Smooth muscle cell (in vitro differentiated cells): ENCODE results near the gene ACO1. TPM values are rescaled to one million over a fixed set of nuclear protein-coding genes. Genes with fewer than 3 reads are reported as not detected.

Source experiments
- DNase-seq: peaks from one replicate; lab custom pipeline; 2025; ENCODE audit not compliant: unreplicated experiment; lab: John Stamatoyannopoulos, UW
- H2AFZ ChIP-seq: fragments of 200-600 bp; sonication (generic); 2 replicates; pipeline ENCODE4 v1.6.0; 2016; ENCODE audit warnings: antibody characterized with exemption, low read depth, mild to moderate bottlenecking
- H3F3A ChIP-seq: fragments of 200-600 bp; sonication (generic); 2 replicates; pipeline ENCODE4 v1.6.0; 2017; ENCODE audit warnings: antibody characterized with exemption, low read depth
- H3K27ac ChIP-seq: fragments of 200-600 bp; sonication (generic); 2 replicates; pipeline ENCODE4 v1.5.1; 2016; ENCODE audit warnings: low read depth, mild to moderate bottlenecking
- H3K27me3 ChIP-seq: fragments of 200-600 bp; sonication (generic); 2 replicates; pipeline ENCODE4 v1.6.1; 2016; ENCODE audit warnings: low read depth, mild to moderate bottlenecking
- H3K36me3 ChIP-seq: fragments of 200-600 bp; sonication (generic); 2 replicates; pipeline ENCODE4 v1.5.1; 2016; ENCODE audit warnings: low read depth
- H3K4me1 ChIP-seq: fragments of 200-600 bp; sonication (generic); 2 replicates; pipeline ENCODE4 v1.5.1; 2016; ENCODE audit warnings: low read depth
- H3K4me2 ChIP-seq: fragments of 200-600 bp; sonication (generic); 2 replicates; pipeline ENCODE4 v1.6.0; 2016; ENCODE audit warnings: mild to moderate bottlenecking
- H3K4me3 ChIP-seq: fragments of 200-600 bp; sonication (generic); 2 replicates; pipeline ENCODE4 v1.5.1; 2016; ENCODE audit warnings: mild to moderate bottlenecking
- H3K79me2 ChIP-seq: fragments of 200-600 bp; sonication (generic); 2 replicates; pipeline ENCODE4 v1.6.0; 2016; ENCODE audit warnings: low read depth, mild to moderate bottlenecking
- H3K9ac ChIP-seq: fragments of 200-600 bp; sonication (generic); 2 replicates; pipeline ENCODE4 v1.6.0; 2016; ENCODE audit warnings: low read depth
- H3K9me3 ChIP-seq: fragments of 200-600 bp; sonication (generic); replicated peaks from 2 replicates; pipeline ENCODE4 v1.5.1; 2016; ENCODE audit warnings: low read depth
- H4K20me1 ChIP-seq: fragments of 200-600 bp; sonication (generic); 2 replicates; pipeline ENCODE4 v1.6.0; 2016; ENCODE audit warnings: low read depth
- WGBS: methylation state at CpG from one replicate; pipeline ENCODE4 v1.1.7; 2016; ENCODE audit warnings: low lambda C conversion rate; 5-methylcytosine and 5-hydroxymethylcytosine counted together
- polyA plus RNA-seq: library from polyadenylated mRNA; unstranded; fragments of >200 nt; fragmentation: Nextera tagmentation; extraction: Ambion mirVana; gene quantifications from 2 replicates; pipeline ENCODE4 v1.2.1, GENCODE V29; 2016
- total RNA-seq: library from RNA; depleted of rRNA; stranded (reverse); fragments of >200 nt; gene quantifications from 2 replicates; pipeline ENCODE4 v1.2.3, GENCODE V29; 2014
- TF ChIP-seq, protein P1 (sequence below): fragments of 200-600 bp; sonication (generic); IDR thresholded peaks from 2 replicates; pipeline ENCODE4 v1.5.1; 2017; ENCODE audit warnings: borderline replicate concordance, mild to moderate bottlenecking, antibody characterized with exemption; ENCODE audit not compliant: insufficient read depth, poor library complexity, severe bottlenecking

The ACO1 gene
- total and polyA plus RNA-seq, 2 experiments from 2014 or later, result 72.3 to 74.4 TPM

DNA sequence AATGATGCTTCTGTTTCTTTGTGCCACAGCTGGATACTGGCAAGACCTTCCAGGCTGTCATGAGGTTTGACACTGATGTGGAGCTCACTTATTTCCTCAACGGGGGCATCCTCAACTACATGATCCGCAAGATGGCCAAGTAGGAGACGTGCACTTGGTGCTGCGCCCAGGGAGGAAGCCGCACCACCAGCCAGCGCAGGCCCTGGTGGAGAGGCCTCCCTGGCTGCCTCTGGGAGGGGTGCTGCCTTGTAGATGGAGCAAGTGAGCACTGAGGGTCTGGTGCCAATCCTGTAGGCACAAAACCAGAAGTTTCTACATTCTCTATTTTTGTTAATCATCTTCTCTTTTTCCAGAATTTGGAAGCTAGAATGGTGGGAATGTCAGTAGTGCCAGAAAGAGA lies 65.5 kb downstream of the ACO1 start:
- Histone ChIP-seq H3K27me3 (no peaks in the 10 kb centered on the region), H3K36me3 (peaks cover 5% of the 10 kb centered on the region), H3K27ac (no peak overlapping the region), H3F3A (no peaks in the 10 kb centered on the region), H3K4me3 (no peak overlapping the region), H2AFZ (no peak overlapping the region), H3K4me2 (no peak overlapping the region), H3K9me3 (no peaks in the 10 kb centered on the region), H3K79me2 (no peaks in the 10 kb centered on the region), H3K4me1 (no peaks in the 10 kb centered on the region), H3K9ac (no peak overlapping the region), H4K20me1 (peaks cover 12% of the 10 kb centered on the region)
- TF ChIP-seq, protein P1, sequence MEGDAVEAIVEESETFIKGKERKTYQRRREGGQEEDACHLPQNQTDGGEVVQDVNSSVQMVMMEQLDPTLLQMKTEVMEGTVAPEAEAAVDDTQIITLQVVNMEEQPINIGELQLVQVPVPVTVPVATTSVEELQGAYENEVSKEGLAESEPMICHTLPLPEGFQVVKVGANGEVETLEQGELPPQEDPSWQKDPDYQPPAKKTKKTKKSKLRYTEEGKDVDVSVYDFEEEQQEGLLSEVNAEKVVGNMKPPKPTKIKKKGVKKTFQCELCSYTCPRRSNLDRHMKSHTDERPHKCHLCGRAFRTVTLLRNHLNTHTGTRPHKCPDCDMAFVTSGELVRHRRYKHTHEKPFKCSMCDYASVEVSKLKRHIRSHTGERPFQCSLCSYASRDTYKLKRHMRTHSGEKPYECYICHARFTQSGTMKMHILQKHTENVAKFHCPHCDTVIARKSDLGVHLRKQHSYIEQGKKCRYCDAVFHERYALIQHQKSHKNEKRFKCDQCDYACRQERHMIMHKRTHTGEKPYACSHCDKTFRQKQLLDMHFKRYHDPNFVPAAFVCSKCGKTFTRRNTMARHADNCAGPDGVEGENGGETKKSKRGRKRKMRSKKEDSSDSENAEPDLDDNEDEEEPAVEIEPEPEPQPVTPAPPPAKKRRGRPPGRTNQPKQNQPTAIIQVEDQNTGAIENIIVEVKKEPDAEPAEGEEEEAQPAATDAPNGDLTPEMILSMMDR, result no peak
- DNase-seq, result no peak
- WGBS, result 92% methylated on average over 6 of the region's 6 CpGs

DNA sequence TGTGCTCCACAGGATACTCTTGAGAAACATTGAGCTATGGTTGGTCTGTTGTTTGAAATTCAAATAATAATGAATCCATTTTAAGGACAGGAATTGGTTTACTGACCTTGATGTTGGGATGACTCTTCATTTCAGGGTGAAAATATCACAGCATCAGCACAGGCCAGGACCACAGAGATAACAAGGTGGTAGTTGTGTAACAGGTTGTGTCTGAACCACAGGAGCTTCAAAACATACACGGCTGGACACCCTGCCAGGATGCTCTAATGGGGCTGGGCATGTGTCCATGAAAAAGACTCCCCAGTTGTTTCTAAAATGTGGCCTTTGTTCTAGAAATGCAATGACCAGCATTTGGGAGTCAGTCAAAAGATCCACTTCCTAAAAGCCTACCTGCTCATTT lies 69.8 kb downstream of the ACO1 start:
- Histone ChIP-seq H3K79me2 (no peaks in the 10 kb centered on the region), H3K4me3 (no peak overlapping the region), H3K27me3 (no peaks in the 10 kb centered on the region), H3K36me3 (peaks cover 5% of the 10 kb centered on the region), H3K9me3 (no peaks in the 10 kb centered on the region), H3K9ac (no peak overlapping the region), H4K20me1 (no peaks in the 10 kb centered on the region), H3K4me1 (no peaks in the 10 kb centered on the region), H3K4me2 (no peak overlapping the region), H2AFZ (no peak overlapping the region), H3K27ac (no peak overlapping the region), H3F3A (no peaks in the 10 kb centered on the region)
- no peak for DNase-seq
- TF ChIP-seq, protein P1, result no peak
- WGBS, result 92% methylated on average over 1 of the region's 1 CpG

DNA sequence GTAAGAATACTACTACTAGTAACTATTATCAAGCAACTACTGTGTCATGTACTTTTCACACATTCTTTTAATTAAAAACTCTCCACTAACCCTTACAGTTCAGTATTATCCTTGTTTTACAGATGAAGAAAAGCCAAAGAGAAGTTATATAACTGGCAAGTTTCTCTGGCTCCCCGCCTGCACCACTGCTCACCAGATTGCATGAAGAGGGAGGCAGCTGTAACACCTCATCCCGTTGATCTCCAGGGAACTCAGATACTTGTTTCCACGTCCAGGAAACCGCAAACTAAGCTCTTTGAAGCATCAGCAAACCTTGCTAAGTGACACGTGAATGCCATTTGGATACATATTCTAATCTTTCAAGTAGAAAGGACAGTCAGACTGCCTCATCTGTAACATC lies 71.3 kb downstream of the ACO1 start:
- TF ChIP-seq, protein P1, result no peak

DNA sequence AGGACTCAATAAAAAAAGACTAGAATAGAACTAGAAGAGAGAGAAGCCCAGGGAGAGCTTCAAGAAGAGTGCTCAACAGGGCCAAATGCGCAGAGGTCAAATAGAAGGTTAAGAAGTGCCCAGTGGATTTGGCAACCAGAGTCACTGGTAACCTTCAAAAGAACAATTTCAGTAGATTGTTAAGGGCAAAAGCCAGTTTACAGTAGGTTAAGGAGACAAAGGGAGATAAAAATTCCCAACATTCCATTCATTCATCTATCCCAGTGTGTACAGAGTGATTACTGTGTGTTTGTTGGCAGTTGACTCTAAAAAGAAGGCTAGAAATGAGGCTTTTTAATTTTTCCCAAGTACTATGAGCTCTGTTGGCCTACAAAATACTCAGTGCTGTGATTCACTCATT lies 72.1 kb downstream of the ACO1 start:
- TF ChIP-seq, protein P1, result no peak
- Histone ChIP-seq H3K9ac (no peak overlapping the region), H3K4me3 (no peak overlapping the region), H3K4me2 (no peak overlapping the region), H3K4me1 (no peaks in the 10 kb centered on the region), H3K27ac (no peak overlapping the region), H3K9me3 (no peaks in the 10 kb centered on the region), H3K27me3 (no peaks in the 10 kb centered on the region), H4K20me1 (no peaks in the 10 kb centered on the region), H2AFZ (no peak overlapping the region), H3F3A (no peaks in the 10 kb centered on the region), H3K79me2 (no peaks in the 10 kb centered on the region), H3K36me3 (peaks cover 5% of the 10 kb centered on the region)
- WGBS, result 100% methylated on average over 1 of the region's 1 CpG
- DNase-seq, result no peak

More for the DNA sequence above, 71.3 kb downstream of the ACO1 start:
- no peak for DNase-seq
- Histone ChIP-seq H3K9ac (no peak overlapping the region), H3K4me1 (no peaks in the 10 kb centered on the region), H3K27me3 (no peaks in the 10 kb centered on the region), H4K20me1 (no peaks in the 10 kb centered on the region), H2AFZ (no peak overlapping the region), H3K4me3 (no peak overlapping the region), H3F3A (no peaks in the 10 kb centered on the region), H3K27ac (no peak overlapping the region), H3K4me2 (no peak overlapping the region), H3K36me3 (peaks cover 5% of the 10 kb centered on the region), H3K79me2 (no peaks in the 10 kb centered on the region), H3K9me3 (no peaks in the 10 kb centered on the region)
- WGBS, result 94% methylated on average over 5 of the region's 5 CpGs
